ENCODE results near the gene CUX1.
"Not testable (repeated sequence)": the region's sequence is repeated elsewhere in the genome, so short reads cannot be mapped to it uniquely, and the experiment has no call there.

CUX1 gene

GRCh38 chr7:101838837-101839483 is 21.5 kb downstream of the CUX1 start:
- no peak overlapping the region for H3K4me3 ChIP-seq (ENCODE audit: low read depth, low read length)
- no peak for TF ChIP-seq CTCF (conservative IDR thresholded peaks at IDR 0.05; ENCODE audit: low read depth, low read length)
- DNase-seq (ENCODE audit: low read depth) = no peak

GRCh38 chr7:101841328-101841727 is 23.9 kb downstream of the CUX1 start:
- no peak for DNase-seq (ENCODE audit: low read depth)
- TF ChIP-seq CTCF (conservative IDR thresholded peaks at IDR 0.05; ENCODE audit: low read depth, low read length) = no peak
- H3K4me3 ChIP-seq (ENCODE audit: low read depth, low read length) = no peak overlapping the region

DNA sequence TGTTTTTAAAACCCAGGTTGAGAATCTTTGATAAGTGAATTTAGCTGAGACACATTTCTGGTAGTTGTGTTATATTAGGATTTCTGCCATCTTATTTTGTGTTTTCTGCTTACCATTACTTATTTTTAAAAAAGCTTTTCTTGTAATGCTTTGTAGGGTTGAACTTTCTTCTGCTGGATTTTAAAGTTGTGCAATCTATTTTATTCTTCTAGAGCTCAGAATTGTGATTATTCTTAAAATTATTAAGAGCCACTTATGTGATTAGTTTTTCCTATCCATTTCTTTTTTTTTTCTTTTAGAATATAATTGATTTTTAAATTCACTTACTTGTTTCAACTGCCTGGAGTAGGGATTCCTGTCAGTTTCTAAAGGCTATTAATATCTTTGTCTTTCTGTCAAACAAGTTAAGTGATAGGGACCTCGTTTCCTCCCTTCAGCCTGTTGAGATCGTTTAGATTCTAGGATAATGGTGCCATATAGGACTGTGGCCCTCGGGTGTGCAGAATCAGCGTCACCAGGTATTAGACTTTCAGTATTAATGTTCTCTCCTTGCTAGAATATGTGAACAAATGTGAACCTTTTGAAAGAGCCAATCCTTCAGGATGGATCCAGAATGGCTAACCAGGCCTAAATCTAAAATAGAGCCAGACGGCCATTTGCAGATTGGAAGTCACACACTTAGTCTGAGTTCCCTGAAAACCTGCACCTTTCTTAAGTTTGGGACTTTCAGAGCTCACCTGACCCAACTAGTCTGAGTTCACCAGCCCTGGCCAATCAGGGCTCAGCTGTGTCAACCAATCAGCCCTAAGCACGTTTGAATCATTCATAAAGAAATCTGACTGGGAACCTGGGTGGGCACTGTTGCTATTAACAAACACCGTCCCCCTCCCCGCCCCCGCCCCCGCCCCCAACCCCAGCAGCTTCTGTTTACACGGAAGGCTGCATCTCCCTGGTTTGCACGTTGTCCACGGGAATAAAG is 26.2 kb downstream of the CUX1 start:
- no peak overlapping the region for H3K4me3 ChIP-seq (ENCODE audit: low read depth, low read length)
- DNase-seq (ENCODE audit: low read depth) = no peak
- TF ChIP-seq CTCF (conservative IDR thresholded peaks at IDR 0.05; ENCODE audit: low read depth, low read length) = no peak

DNA sequence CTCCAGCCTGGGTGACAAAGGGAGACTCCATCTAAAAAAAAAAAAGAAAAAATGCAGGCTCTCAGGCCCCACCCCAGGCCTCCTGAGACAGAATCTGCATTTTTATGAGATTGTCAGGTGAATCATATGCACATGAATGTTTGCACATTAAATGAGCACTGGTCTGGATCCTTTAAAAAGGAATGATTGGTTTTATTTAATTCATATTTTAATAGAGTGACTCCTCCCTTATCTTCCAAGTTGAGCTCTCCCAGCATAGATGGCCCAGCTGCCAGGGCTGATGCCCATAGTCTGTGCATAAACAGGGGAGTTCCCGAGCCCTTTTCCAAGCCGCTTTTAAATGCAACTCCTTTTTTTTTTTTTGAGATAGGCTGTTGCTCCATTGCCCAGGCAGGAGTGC is 28.5 kb downstream of the CUX1 start:
- H3K4me3 ChIP-seq (ENCODE audit: low read depth, low read length) = no peak overlapping the region
- no peak for DNase-seq (ENCODE audit: low read depth)
- no peak for TF ChIP-seq CTCF (conservative IDR thresholded peaks at IDR 0.05; ENCODE audit: low read depth, low read length)

- no peak for TF ChIP-seq CTCF (conservative IDR thresholded peaks at IDR 0.05; ENCODE audit: low read depth, low read length)
- H3K4me3 ChIP-seq (ENCODE audit: low read depth, low read length) = no peak overlapping the region
- DNase-seq (ENCODE audit: low read depth) = no peak
Measured at GRCh38 chr7:101846800-101847538, 29.5 kb downstream of the CUX1 start.

GRCh38 chr7:101848208-101848951 is 31.0 kb downstream of the CUX1 start:
- no peak for TF ChIP-seq CTCF (conservative IDR thresholded peaks at IDR 0.05; ENCODE audit: low read depth, low read length)
- no peak for DNase-seq (ENCODE audit: low read depth)
- no peak overlapping the region for H3K4me3 ChIP-seq (ENCODE audit: low read depth, low read length)

DNA sequence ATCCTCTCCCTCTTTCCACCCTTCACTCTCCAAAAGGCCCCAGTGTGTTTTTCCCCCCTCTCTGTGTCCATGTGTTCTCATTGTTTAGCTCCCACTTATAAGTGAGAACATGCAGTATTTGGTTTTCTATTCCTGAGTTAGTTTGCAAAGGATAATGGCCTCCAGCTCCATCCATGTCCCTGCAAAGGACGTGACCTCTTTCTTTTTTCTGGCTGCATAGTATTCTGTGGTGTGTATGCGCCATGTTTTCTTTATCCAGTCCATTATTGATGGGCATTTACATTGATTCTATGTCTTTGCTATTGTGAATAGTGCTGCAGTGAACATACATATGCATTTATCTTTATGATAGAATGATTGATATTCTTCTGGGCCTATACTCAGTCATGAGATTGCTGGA is 31.9 kb downstream of the CUX1 start:
- not testable (repeated sequence) for H3K4me3 ChIP-seq (ENCODE audit: low read depth, low read length); DNase-seq (ENCODE audit: low read depth)

- not testable (repeated sequence) for DNase-seq (ENCODE audit: low read depth); H3K4me3 ChIP-seq (ENCODE audit: low read depth, low read length)
Measured at GRCh38 chr7:101852364-101852763, 34.9 kb downstream of the CUX1 start.
